GM19351 (cell line): ENCODE data around the gene CHD2.

ENCODE experiments used
- ATAC-seq: cut with Tn5 transposase; IDR thresholded peaks from one replicate; pipeline ENCODE4 v1.9.1; 2021; ENCODE audit warnings: mild to moderate bottlenecking, moderate library complexity; ENCODE audit not compliant: unreplicated experiment

The CHD2 gene

GRCh38 chr15:92928225-92928750 lies 28.2 kb downstream of the CHD2 start:
- ATAC-seq: no peak

GRCh38 chr15:92929002-92929401 lies 28.9 kb downstream of the CHD2 start:
- no peak for ATAC-seq

- no peak for ATAC-seq
Observed at GRCh38 chr15:92930054-92930621, 30.0 kb downstream of the CHD2 start.

- no peak for ATAC-seq
Observed at GRCh38 chr15:92930776-92931175, 30.7 kb downstream of the CHD2 start.

GRCh38 chr15:92932946-92933649 lies 33.0 kb downstream of the CHD2 start:
- ATAC-seq: no peak

- ATAC-seq: no peak
Observed at GRCh38 chr15:92933831-92934230, 33.7 kb downstream of the CHD2 start.

- ATAC-seq: no peak
Observed at GRCh38 chr15:92934716-92935115, 34.6 kb downstream of the CHD2 start.

GRCh38 chr15:92936138-92936537 lies 36.0 kb downstream of the CHD2 start:
- ATAC-seq: no peak

GRCh38 chr15:92936693-92937092 lies 36.6 kb downstream of the CHD2 start:
- ATAC-seq: no peak

GRCh38 chr15:92937901-92938300 lies 37.8 kb downstream of the CHD2 start:
- no peak for ATAC-seq

GRCh38 chr15:92938387-92938786 lies 38.3 kb downstream of the CHD2 start:
- no peak for ATAC-seq

- ATAC-seq: no peak
Observed at GRCh38 chr15:92941668-92942067, 41.5 kb downstream of the CHD2 start.

GRCh38 chr15:92942706-92943105 lies 42.6 kb downstream of the CHD2 start:
- ATAC-seq: no peak

GRCh38 chr15:92943581-92943980 lies 43.5 kb downstream of the CHD2 start:
- no peak for ATAC-seq

- ATAC-seq: no peak
Observed at GRCh38 chr15:92944946-92945521, 44.9 kb downstream of the CHD2 start.

- no peak for ATAC-seq
Observed at GRCh38 chr15:92947071-92947730, 47.1 kb downstream of the CHD2 start.

- no peak for ATAC-seq
Observed at GRCh38 chr15:92949604-92950249, 49.6 kb downstream of the CHD2 start.

GRCh38 chr15:92951800-92952457 lies 51.8 kb downstream of the CHD2 start:
- ATAC-seq: no peak

GRCh38 chr15:92952458-92952850 lies 52.3 kb downstream of the CHD2 start:
- no peak for ATAC-seq

GRCh38 chr15:92953566-92953965 lies 53.4 kb downstream of the CHD2 start:
- ATAC-seq: no peak

- ATAC-seq: no peak
Observed at GRCh38 chr15:92954002-92954401, 53.9 kb downstream of the CHD2 start.
